ENCODE measurements around the gene NPTN.

GRCh38 chr15:73558529-73558928 is 74.7 kb downstream of the NPTN start:
- TF ChIP-seq ZNF274 (IDR thresholded peaks at IDR 0.05; ENCODE audit: low read depth, low read length), result no peak
- TF ChIP-seq YY1 (IDR thresholded peaks at IDR 0.05; ENCODE audit: insufficient read depth, insufficient read length), result no peak
- no peak for TF ChIP-seq SUZ12 (IDR thresholded peaks at IDR 0.05; ENCODE audit: extremely low read depth, insufficient read depth, insufficient read length)
